Progenitor cell of endocrine pancreas (in vitro differentiated cells): ENCODE results near the gene PRRT4. TPM values are rescaled to one million over a fixed set of nuclear protein-coding genes. Genes with fewer than 3 reads are reported as not detected.

Source experiments
- DNase-seq: peaks from one replicate; pipeline ENCODE4 v3.0.0; 2021; ENCODE audit warnings: low spot score; ENCODE audit not compliant: unreplicated experiment
- H3K27ac Mint-ChIP-seq: 2 replicates; pipeline ENCODE4 v1.8.0; 2021; ENCODE audit warnings: mild to moderate bottlenecking, moderate library complexity, mixed read lengths
- H3K27me3 Mint-ChIP-seq: 2 replicates; pipeline ENCODE4 v1.8.0; 2021; ENCODE audit warnings: mixed read lengths
- H3K36me3 Mint-ChIP-seq: 2 replicates; pipeline ENCODE4 v1.8.0; 2022; ENCODE audit warnings: mixed read lengths; ENCODE audit not compliant: insufficient read depth
- H3K4me1 Mint-ChIP-seq: 2 replicates; pipeline ENCODE4 v1.8.0; 2021; ENCODE audit warnings: low read depth, mixed read lengths
- H3K4me3 Mint-ChIP-seq: 2 replicates; pipeline ENCODE4 v1.8.0; 2021; ENCODE audit warnings: low read depth, mild to moderate bottlenecking, moderate library complexity, mixed read lengths
- H3K9me3 Mint-ChIP-seq: 2 replicates; pipeline ENCODE4 v1.8.0; 2021; ENCODE audit warnings: low read depth, mixed read lengths
- CTCF ChIP-seq: fragments of 200-600 bp; sonication (generic); IDR thresholded peaks from one replicate; pipeline ENCODE4 v1.5.0; 2021; ENCODE audit warnings: antibody characterized with exemption, mild to moderate bottlenecking; ENCODE audit not compliant: unreplicated experiment
- total RNA-seq: library from RNA; stranded (reverse); gene quantifications from 2 replicates; pipeline ENCODE4 v1.2.1, GENCODE V29; 2021

The PRRT4 gene
- total RNA-seq, 1 donor from 2014 or later: 0.86 TPM

- no peaks in the 10 kb centered on the region for H3K9me3 Mint-ChIP-seq
- DNase-seq: no peak
- TF ChIP-seq CTCF: no peak
These were observed 18.5 kb upstream of the PRRT4 start for GRCh38 chr7:128379900-128380479.

GRCh38 chr7:128378637-128379036 is 17.1 kb upstream of the PRRT4 start:
- Mint-ChIP-seq H3K4me1 (peaks cover 5% of the 10 kb centered on the region), H3K36me3 (no peaks in the 10 kb centered on the region), H3K9me3 (peaks cover 3% of the 10 kb centered on the region), H3K27ac (no peak overlapping the region), H3K27me3 (peaks cover 24% of the 10 kb centered on the region), H3K4me3 (no peak overlapping the region)
- no peak for DNase-seq
- no peak for TF ChIP-seq CTCF

More at GRCh38 chr7:128379900-128380479, 18.5 kb upstream of the PRRT4 start:
- Mint-ChIP-seq H3K4me1 (peaks cover 5% of the 10 kb centered on the region), H3K36me3 (no peaks in the 10 kb centered on the region), H3K27me3 (peaks cover 20% of the 10 kb centered on the region), H3K27ac (peak overlapping the region; percentile 29), H3K4me3 (no peak overlapping the region)

- Mint-ChIP-seq H3K4me3 (no peak overlapping the region), H3K27ac (no peak overlapping the region), H3K36me3 (no peaks in the 10 kb centered on the region), H3K4me1 (peaks cover 5% of the 10 kb centered on the region), H3K9me3 (peaks cover 3% of the 10 kb centered on the region), H3K27me3 (peaks cover 26% of the 10 kb centered on the region)
- TF ChIP-seq CTCF: no peak
- no peak for DNase-seq
These were observed 14.6 kb upstream of the PRRT4 start for GRCh38 chr7:128376077-128376476.

GRCh38 chr7:128374041-128374440 is 12.6 kb upstream of the PRRT4 start:
- Mint-ChIP-seq H3K27ac (no peak overlapping the region), H3K4me3 (no peak overlapping the region), H3K27me3 (peaks cover 27% of the 10 kb centered on the region), H3K4me1 (no peaks in the 10 kb centered on the region), H3K9me3 (peaks cover 3% of the 10 kb centered on the region), H3K36me3 (no peaks in the 10 kb centered on the region)
- no peak for TF ChIP-seq CTCF
- no peak for DNase-seq

- H3K9me3 Mint-ChIP-seq: peaks cover 3% of the 10 kb centered on the region
- H3K36me3 Mint-ChIP-seq: no peaks in the 10 kb centered on the region
- DNase-seq: no peak
These were observed 12.1 kb upstream of the PRRT4 start for GRCh38 chr7:128373606-128374005.

More at GRCh38 chr7:128373606-128374005, 12.1 kb upstream of the PRRT4 start:
- no peak overlapping the region for H3K27ac Mint-ChIP-seq
- TF ChIP-seq CTCF: no peak
- H3K4me1 Mint-ChIP-seq: no peaks in the 10 kb centered on the region
- H3K27me3 Mint-ChIP-seq: peaks cover 25% of the 10 kb centered on the region
- no peak overlapping the region for H3K4me3 Mint-ChIP-seq
